NAMALWA (cell line): Measurements from ENCODE around the gene GIMAP7.
"Not testable (repeated sequence)": the region's sequence is repeated elsewhere in the genome, so short reads cannot be mapped to it uniquely, and the experiment has no call there.

Experiments used
- DNase-seq: peaks from one replicate; pipeline ENCODE4 v3.0.0-alpha.2; 2015; ENCODE audit warnings: low spot score

The GIMAP7 gene

GRCh38 chr7:150513758-150514157 lies 914 bp upstream of the GIMAP7 start:
- DNase-seq = no peak

GRCh38 chr7:150515248-150516147 lies 826 bp downstream of the GIMAP7 start:
- DNase-seq = no peak

- no peak for DNase-seq
Measured at GRCh38 chr7:150516956-150517745, 2.5 kb downstream of the GIMAP7 start.

- DNase-seq = no peak
Measured at GRCh38 chr7:150519310-150519709, 4.6 kb downstream of the GIMAP7 start.

- DNase-seq = no peak
Measured at GRCh38 chr7:150520145-150520544, 5.5 kb downstream of the GIMAP7 start.

GRCh38 chr7:150522931-150523330 lies 8.3 kb downstream of the GIMAP7 start:
- DNase-seq = not testable (repeated sequence)

GRCh38 chr7:150524018-150524417 lies 9.3 kb downstream of the GIMAP7 start:
- DNase-seq = no peak

- no peak for DNase-seq
Measured at GRCh38 chr7:150531704-150532103, 17.0 kb downstream of the GIMAP7 start.

GRCh38 chr7:150538259-150538658 lies 23.6 kb downstream of the GIMAP7 start:
- DNase-seq = no peak

- no peak for DNase-seq
Measured at GRCh38 chr7:150553163-150553562, 38.5 kb downstream of the GIMAP7 start.

GRCh38 chr7:150556521-150557138 lies 42.0 kb downstream of the GIMAP7 start:
- no peak for DNase-seq

- no peak for DNase-seq
Measured at GRCh38 chr7:150560486-150560885, 45.8 kb downstream of the GIMAP7 start.

- DNase-seq = no peak
Measured at GRCh38 chr7:150562919-150563318, 48.2 kb downstream of the GIMAP7 start.

GRCh38 chr7:150564006-150564405 lies 49.3 kb downstream of the GIMAP7 start:
- DNase-seq = no peak

- no peak for DNase-seq
Measured at GRCh38 chr7:150564566-150564965, 49.9 kb downstream of the GIMAP7 start.

- DNase-seq = no peak
Measured at GRCh38 chr7:150565239-150565638, 50.6 kb downstream of the GIMAP7 start.

- no peak for DNase-seq
Measured at GRCh38 chr7:150566123-150566522, 51.5 kb downstream of the GIMAP7 start.

- DNase-seq = no peak
Measured at GRCh38 chr7:150566572-150566971, 51.9 kb downstream of the GIMAP7 start.

GRCh38 chr7:150567169-150567568 lies 52.5 kb downstream of the GIMAP7 start, which contains the start of gene GIMAP4:
Gene GIMAP4 (plus strand): TSS chr7:150567390. CDS start chr7:150569902, 2,512 bp downstream.
- no peak for DNase-seq

GRCh38 chr7:150567871-150568301 lies 53.2 kb downstream of the GIMAP7 start:
- DNase-seq = no peak

- no peak for DNase-seq
Measured at GRCh38 chr7:150568714-150569113, 54.0 kb downstream of the GIMAP7 start.

GRCh38 chr7:150569245-150569955 lies 54.7 kb downstream of the GIMAP7 start:
- DNase-seq = no peak
